ENCODE data around the gene COL23A1.
A peak's percentile ranks its signal among the peaks of the same experiment; 100 is the strongest.
"Not testable (repeated sequence)": the region's sequence is repeated elsewhere in the genome, so short reads cannot be mapped to it uniquely, and the experiment has no call there.

Gene COL23A1

DNA sequence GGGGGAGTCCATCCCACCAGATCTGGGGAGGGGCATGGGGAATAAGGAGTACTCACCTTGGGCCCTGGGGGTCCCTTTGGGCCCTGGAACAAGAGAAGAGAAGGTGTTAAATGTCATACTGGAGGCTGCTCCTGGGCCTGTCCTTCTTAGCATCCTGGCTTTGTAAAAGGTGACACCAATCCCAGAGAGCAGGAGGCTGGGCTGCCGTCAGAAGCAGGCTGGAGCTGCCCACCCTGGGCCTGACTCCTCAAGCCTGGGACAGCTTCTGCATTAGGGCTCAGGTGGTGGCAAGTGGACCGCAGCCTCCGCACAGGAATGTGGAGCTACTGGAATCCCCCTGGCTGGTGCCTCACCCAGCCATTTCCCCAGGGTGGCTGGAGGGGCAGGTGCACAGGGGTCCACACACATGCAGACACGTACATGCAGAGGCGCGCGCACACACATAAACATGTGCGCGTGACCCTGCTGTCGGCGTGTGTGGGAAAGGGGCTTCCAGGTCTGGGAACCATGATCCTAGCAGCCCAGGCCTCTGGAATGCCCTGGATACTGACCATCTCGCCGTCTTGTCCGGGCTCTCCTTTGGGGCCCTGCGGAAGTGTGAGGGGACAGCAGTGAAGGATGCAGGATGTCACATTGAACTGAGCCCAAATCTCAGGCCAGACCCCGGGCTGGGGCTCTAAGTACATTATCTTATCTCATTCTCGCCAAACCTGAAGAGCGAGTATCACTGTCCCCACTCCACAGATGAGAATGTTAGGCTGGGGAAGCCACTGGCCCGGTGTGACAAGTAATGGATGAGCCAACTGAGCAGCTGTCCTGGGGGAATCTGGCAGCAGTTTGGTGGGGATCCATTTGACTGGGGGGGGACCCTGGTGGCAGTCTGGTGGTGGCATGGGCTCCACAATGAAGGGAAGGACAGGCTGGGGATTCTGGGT is 328.3 kb downstream of the COL23A1 start:
- DNase-seq (ENCODE audit: low spot score) = no peak

DNA sequence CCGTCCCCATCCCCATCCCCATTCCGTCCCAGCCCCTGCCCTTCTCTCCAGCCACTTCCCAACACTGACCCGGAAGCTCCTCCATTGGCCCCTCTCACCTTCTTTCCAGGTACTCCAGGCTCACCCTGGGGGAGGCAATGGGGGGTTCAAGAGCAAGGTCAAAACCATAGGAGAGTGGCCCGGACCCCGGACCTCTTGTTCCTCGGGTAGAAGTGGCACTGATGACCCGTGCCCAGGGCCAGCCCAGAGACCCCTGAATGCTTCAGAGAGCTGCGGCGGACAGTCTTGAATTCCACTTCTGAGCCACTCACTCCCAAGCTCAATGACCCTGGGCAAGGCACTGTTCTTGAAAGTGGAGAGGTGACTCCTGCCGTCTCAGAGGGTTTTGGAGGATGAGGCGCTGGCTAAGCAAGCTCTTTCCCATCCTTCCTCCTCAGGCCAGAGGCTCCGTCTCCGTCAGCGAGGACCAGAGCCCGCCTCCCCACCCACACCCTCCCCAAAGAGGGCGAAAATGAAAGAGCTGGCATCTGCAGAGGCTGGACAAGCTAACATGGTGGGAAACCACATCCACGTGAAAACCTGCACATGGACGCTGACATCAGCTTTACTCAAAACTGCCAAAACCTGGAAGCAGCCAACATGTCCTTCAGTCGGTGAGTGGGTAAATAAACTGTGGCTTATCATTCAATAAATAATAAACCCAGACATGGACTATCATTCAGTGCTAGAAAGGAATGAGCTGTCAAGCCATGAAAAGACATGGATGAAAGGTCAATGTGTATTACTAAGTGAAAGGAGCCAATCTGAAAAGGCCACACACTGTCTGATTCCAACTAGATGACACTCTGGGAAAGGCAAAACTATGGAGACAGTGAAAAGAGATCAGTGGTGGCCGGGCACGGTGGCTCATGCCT is 330.3 kb downstream of the COL23A1 start:
- DNase-seq (ENCODE audit: low spot score) = no peak

DNA sequence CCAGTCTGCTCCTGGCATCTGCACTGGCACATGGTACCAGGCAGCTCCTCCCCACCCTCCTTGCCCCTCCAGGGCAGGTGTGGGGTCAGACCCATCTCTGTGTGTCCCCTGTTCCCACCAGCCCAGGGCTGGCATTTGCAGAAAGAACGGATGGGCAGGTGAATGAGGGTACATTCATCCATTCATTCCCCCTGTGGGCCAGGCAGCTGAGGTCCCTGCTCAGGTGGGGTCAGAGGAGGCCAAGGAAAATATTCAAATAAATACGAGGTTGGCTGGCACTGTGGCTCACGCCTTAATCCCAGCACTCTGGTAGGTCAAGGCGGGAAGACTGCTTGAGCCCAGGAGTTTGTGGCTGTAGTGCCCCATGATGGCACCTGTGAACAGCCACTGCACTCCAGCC is 332.5 kb downstream of the COL23A1 start:
- DNase-seq (ENCODE audit: low spot score) = no peak

DNA sequence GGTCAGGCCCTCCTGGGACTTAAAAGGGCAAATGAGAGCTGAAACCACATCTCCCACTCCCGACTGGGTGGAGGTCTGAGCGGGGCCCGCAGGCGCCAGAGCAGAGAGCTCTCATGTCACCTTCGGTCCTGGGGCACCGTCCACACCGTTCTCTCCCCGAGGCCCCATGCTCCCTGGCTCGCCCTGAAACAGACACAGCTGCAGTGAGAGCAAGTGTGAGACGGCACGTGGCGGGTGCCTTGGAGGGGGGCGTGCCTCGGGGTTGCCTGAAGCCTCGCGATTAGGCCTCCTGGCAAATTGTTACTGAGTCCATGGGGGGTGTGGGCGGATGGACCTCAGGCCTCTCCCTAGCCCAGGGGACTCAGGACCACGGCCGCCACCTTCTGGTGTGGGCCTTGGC is 333.4 kb downstream of the COL23A1 start:
- DNase-seq (ENCODE audit: low spot score) = no peak

DNA sequence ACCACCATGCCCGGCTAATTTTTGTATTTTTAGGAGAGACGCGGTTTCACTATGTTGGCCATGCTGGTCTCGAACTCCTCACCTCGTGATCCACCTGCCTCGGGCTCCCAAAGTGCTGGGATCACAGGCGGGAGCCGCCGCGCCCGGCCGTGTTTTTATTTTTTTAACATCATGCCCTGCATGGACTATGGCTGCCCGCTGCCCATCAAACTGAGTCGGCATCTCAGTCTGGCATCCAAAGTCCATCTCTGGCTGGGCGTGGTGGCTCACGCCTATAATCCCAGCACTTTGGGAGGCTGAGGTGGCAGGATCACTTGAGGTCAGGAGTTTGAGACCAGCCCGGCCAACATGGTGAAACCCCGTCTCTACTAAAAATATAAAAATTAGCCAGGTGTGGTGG is 336.6 kb downstream of the COL23A1 start:
- DNase-seq (ENCODE audit: low spot score) = not testable (repeated sequence)

DNA sequence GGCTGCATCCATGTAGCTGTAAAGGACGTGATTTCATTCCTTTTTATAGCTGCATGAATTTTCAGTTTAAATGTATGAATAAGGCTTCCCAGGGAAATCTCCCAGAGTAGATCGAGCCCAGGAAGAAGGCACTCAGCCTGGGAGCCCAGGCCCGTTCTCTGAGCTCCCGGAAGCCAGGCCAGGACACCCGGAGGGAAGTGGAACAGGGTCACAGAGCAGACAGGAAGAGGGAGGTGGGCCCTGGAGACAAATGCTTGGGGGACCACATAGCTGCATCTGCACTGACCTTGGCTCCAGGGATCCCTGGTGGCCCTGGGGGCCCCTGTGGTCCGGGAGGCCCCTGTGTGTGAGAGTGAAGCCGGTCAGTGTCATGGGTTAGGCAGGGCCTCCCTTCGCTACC is 337.9 kb downstream of the COL23A1 start:
- no peak for DNase-seq (ENCODE audit: low spot score)

DNA sequence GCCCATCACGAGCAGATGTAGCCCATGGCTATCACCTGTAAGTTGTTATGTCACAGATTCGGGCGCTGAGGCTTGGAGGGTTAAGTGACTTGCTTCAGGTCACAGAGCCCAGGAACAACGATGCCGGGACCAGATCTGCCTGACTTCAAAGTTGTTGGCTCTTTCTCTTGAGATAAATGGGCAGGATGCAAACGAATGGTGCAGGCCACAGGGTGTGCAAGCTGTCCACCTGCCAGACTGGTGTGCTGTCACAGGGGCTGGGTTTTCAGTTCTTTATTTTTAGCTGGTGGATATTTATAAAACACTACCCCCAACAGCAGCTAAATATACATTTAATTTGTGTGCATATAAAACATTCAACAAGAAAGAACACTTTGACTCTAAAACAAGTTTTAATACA is 339.9 kb downstream of the COL23A1 start:
- DNase-seq (ENCODE audit: low spot score) = no peak

DNA sequence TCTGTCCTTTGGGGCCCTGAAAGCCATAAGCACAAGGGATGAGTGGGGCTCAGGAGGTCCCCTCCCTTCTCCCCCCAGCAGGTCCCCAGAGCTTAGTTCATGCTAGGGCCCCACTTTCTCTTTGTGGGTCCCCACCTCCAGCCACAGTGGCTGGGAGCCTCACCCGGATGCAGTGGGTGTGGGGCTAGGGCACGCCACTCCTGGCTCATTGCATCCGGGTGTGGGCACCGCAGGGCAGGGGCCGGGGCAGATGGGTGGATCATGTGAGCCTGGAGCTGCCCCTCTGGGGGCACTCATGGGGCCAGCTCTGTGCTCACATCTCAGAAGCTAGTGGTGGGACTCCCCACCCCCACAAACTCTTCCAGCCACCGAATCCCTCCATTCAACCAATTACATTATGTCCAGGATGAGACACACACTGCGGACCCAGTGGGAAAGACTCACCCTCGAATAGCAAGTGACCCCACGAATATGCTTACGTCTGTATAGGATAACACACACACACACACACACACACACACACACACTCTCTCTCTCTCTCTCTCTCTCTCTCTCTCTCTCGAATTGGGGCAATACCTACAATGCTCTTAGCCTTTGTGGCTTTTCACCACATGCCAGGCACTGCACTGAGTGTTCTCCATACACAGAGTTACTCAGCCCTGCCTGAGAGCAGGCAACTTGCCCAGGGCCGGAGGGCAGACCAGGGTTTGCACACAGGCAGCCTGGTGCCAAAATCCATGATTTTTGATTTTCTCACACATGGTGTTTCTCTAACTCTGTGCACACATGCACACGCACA is 340.8 kb downstream of the COL23A1 start:
- peak; percentile 71 for DNase-seq (ENCODE audit: low spot score)

DNA sequence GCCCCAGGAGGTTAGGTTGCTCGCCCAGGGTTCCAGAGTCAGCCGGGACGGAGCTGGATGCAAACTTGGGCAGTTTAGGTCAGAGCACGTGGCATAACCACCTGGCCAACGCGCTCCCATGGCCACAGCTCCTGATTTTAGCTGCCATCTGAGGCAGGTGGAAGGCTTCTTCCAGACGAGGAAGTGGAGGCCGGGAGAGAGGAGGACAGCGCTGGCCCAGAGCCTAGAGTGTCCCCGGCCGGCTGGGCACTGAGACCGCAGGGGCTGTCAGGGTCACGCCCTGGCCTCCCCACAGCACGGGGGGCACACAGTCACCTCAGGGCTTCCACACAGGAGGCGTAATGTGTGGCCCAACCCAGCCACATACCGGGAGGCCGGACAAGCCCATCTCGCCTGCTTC is 341.4 kb downstream of the COL23A1 start:
- DNase-seq (ENCODE audit: low spot score) = no peak

DNA sequence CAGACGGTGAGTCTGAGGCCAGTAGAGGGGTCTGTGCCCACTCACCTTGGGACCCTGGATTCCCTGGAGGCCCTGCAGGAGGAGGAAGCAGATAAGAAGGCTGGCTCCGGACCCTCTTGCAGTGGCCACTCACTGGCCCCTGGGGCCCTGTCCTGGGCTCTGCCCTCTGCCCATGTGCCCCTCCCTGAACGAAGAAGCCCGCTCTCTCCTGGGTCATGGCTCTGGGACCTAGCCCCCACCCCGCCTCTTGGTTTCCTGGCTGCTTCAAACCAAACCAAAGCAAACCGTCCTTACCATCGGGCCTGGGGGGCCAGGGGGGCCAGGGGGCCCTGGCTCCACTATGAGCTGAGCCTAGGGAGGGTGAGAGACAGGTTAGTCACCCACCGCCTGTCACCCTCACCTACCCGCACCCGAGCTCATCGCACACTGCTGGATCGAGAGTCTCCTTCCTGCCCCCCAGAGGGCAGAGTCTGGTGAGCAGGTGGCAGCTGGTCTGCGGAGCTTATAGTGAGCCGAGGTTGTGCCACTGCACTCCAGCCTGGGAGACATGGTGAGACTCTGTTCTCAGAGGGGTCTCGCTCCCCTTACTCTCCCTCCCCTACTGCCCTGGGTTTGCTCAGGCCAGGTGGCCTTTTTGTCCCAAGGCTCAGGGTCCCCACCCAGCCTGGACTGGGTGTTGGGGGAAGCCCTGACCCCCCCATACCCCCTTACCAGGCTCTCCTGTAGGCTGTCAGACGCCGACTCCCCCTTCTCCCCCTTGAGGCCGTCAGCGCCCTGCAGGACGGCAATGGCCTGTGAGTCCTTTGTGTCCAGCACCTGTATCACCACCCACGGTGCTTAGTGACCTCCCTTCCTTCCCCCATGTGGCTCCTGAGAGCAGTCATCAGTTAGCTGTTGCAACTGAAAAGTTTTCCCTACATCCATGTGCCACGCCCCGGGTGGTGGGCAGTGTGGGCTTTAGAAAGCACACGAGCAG is 342.4 kb downstream of the COL23A1 start:
- no peak for DNase-seq (ENCODE audit: low spot score)

DNA sequence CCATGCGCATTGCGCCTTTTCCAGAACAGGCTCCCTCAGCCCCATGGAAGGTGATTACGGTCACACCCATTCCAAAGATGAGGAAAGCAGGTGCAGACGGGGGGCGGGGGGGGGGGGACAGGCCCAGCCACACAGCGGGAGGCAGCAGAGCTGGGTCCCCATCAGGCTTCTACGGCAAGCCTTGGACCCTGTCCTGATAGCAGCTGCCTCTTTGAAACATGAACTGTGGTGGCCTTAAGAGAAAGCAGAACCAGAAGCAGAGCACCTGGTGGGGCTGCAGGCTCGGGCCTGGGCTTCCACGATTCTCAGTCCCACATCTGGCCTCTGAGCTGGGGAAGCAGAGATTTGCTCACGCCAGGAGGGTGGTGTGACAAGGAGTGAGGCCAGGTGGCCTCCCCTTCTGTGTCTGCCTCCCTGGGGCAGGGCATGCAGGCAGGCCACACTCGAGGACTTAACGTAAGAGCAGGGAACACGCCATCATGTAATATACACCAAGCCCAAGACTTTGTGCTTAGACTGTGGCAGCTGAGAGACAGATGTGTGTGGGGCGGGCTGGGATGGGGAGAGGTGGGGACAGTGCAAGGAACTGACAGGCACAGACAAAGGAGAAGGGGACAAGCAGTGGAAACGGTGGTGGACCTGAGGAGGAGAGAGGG is 343.4 kb downstream of the COL23A1 start:
- DNase-seq (ENCODE audit: low spot score) = no peak

DNA sequence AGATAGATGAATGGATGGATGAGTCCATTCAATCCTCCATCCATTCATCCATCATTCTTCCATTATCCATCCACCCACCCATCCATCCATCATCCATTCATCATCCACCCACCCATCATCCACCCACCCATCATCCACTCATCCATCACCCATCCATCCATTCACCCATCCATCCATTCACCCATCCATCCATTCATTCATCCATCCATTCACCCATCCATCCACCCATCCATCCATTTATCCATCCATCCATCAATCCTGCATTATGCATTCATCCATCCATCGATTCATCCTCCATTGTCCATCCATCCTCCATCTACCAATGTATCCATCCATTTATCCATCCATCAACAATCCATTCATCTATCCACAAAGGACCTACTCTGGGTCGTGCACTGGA is 344.8 kb downstream of the COL23A1 start:
- no peak for DNase-seq (ENCODE audit: low spot score)

DNA sequence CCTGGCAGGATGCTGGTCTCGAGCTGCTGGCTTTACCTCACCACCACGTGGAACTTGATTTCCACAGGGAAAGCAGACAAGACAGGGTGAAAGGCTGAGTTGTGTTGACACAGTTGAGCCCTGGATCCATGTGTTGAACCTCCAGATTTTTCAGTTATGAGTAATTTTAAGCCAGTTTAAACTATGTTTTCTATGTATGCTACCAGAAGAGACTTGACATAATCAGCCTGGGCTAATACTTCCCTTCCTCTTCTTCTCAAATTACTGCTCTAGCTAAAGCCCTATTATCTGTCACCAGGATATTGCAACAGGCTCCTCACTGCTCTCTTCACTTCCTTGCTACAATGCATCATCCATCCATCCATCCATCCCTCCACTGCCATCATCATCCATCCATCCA is 345.6 kb downstream of the COL23A1 start:
- DNase-seq (ENCODE audit: low spot score) = peak; percentile 41

DNA sequence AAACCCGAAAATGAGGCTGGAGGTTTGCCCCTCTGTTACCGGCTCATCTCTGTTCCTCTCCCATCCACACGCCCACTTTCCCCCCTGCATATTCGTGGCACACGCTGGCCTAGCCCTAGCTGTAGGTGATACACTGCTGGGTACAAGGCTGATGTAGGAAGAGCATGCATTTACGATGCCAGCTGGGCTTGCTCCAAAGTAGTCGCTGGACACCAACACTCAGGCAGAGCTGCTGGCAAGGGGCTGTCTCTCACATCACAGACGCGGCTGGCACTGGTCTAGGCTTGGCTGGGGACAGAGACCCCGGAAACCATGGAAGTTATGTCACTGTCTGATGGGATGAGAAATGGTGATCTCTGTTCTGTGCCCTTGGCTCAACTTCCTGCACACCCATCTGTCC is 347.8 kb downstream of the COL23A1 start:
- no peak for DNase-seq (ENCODE audit: low spot score)

DNA sequence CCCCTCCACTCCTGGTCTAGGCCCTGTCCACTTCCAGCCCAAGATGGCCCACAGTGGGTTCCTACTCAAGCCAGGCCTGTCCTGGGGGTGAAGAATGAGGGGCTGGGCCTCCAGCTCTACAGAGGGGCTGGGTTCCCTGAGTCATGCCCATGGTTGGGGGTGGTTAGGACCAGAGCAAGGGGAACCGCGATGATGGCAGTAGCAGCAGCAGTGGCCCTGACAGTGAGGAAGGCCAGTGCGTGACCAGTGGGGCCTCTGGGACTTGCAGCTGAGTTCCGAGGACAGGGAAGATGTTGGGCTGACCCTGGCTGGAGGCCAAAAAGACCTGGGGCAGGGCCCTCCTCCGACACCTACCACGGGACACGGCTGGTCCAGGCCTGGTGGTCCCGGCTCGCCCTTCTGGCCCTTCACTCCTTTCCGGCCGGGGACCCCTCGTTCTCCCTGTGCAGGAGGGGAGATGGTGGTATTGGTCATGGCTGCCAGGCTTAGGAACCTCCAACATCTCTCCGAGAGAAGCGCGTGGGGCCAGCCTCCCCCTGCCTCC is 348.4 kb downstream of the COL23A1 start:
- no peak for DNase-seq (ENCODE audit: low spot score)

DNA sequence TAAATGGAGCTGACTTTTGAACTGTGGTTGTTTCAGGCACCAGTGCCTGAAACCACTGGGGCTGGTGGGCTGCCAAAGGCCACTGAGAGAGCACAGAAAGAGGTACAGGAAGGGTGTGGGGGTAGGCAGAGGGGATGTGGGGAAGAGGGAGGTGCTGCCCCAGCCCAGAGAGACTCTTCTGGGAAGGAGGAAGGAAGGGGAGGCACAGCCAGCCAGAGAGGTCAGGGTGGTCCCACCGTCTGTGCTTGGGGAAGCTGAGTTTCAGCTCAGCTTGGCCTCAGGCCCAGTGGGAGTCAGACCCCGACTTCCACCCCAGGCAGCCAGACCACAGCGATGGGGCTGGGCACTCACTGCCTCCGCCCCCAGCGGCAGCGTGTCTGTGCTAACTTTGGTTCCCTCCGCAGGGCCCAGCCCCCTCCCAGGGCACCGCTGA is 348.9 kb downstream of the COL23A1 start:
- DNase-seq (ENCODE audit: low spot score) = no peak

DNA sequence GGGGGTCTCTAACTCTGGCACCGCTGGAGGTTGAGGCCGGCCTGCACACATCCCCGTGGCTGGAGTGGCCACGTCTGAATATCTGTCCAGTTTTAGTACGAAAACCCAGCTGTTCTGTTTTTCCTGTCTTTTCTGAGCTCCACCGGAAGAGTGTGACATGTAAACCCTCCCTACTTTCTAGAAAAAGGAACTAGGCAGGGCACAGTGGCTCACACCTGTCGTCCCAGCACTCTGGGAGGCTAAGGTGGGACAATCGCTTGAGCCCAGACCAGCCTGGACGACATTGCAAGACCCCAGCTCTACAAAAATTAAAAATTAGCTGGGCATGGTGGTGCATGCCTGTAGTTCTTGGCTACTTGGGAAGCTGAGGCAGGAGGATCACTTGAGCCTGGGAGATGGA is 349.4 kb downstream of the COL23A1 start:
- DNase-seq (ENCODE audit: low spot score) = no peak

DNA sequence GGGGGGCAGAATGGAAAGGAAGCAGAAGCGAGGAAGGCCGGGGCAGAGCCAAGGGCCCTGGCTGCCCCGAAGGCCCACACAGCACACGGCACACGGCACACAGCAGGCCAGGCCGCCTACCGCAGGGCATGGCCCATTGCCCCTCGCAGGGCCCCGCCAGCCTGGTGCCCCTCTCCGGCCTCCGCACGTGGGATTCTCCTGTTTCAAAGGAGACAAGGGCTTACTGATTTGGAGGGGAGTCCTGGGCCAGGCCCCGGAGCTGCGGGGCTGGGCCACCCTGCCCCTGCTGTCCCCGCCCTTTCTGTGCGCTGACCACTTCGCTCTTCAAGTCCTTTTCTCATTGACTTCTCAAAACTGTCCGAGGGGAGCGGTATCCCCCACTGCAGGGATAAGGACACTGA is 349.9 kb downstream of the COL23A1 start:
- DNase-seq (ENCODE audit: low spot score) = no peak

DNA sequence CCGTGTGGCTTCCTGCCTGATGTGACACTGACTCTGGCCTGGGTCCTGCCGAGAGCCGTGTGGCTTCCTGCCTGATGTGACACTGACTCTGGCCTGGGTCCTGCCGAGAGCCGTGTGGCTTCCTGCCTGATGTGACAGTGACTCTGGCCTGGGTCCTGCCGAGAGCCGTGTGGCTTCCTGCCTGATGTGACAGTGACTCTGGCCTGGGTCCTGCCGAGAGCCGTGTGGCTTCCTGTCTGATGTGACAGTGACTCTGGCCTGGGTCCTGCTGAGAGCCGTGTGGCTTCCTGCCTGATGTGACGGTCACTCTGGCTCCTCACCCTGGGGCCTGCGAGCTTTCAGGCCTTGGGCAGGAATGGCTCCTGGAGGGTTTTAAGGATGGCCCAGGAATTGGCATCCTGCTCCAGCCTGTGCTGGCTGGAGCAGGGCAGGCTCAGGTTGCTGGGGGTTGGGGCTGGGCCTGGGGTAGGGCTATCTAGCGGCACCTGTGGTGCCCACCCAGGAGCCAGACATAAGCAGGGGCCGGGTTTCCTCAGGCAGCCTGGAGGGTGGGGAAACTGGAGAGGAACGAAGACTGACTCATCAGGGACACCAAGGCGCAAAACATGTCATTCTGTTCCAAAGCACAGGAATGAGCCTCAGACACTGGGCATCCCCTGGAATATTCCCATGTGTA is 350.4 kb downstream of the COL23A1 start:
- DNase-seq (ENCODE audit: low spot score) = not testable (repeated sequence)
